Fibroblast of upper back skin (primary cell): ENCODE measurements around the gene DTNBP1.
"Not testable (repeated sequence)": the region's sequence is repeated elsewhere in the genome, so short reads cannot be mapped to it uniquely, and the experiment has no call there.

Experiments
- DNase-seq: peaks from one replicate; pipeline ENCODE4 v3.0.0-alpha.2; 2013

Gene DTNBP1

DNA sequence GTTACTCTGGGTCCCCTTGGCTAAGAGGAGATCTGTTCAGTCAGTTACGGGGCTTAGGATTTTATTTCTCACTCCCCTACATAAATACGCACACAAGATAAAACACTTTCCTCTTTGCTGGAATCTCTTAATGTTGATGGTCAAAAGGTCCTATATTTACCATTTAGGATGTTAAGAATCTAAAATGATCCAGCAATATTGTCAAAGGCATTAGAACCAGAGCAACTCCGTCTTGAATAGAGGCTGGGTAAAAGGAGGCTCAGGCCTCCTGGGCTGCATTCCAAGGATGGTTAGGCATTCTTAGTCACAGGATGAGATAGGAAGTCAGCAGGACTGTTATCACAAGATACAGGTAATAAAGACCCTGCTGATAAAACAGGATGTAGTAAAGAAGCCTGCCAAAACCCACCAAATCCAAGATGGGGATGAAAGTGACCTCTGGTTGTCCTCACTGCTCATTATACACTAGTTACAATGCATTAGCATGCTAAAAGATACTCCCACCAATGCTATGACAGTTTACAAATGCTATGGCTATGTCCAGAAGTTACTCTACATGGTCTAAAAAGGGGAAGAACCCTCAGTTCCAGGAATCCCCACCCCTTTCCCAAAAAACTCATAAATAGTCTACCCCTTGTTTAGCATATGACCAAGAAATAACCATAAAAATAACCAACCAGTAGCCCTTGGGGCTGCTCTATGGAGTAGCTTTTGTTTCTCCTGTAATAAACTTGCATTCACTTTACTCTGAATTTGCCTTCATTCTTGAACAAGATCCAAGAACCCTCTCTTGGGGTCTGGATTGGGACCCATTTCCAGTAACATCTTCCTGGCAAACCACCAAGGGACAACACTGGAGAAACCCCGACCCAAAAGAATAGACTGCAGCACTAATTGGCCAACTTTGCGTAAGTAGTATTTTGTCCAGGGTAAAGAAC, 107.5 kb downstream of the DTNBP1 start:
- DNase-seq = no peak

DNA sequence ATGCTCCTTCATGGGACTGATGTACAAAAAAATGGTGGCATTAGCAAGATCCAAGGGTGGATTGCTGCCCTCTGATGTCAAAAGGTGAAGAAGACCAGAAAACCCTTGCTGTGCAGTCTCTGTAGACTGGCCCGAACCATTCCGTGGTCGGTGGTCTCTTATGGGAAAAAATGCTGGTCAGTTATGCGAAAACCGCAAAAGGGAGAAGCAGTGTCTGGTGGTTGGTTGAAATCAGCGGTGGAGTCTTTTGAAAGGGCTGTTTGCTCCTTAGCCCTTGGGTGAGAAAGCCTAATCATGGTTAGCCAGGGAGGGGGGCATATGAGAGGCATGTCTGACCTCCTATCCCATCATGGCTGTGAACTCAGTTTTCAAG, 108.1 kb downstream of the DTNBP1 start:
- DNase-seq = no peak

DNA sequence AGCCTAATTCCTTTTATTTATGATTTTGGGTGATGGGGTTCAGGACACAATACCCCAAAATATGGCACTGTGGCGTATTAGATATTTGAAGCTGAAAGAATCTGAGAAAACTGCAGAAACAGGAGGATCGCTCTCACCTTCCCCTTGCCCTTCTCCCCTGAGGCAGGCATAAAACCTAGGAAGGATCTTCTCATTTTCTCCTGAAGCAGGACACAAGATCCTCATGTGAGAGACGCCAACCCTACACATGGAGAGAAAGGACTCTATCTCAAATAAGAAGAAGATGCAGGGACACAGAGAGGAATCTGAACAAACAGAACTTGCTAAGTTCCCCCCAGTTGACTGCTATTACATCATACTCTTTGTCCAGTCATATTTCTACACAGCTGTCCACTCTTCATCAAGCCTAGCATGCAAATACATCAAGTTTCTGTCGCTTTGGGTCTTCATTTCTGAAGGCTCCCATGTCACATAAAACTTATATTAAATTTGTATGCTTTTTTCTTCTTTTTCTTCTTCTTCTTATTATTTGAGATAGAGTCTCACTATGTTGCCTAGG, 109.0 kb downstream of the DTNBP1 start:
- no peak for DNase-seq

DNA sequence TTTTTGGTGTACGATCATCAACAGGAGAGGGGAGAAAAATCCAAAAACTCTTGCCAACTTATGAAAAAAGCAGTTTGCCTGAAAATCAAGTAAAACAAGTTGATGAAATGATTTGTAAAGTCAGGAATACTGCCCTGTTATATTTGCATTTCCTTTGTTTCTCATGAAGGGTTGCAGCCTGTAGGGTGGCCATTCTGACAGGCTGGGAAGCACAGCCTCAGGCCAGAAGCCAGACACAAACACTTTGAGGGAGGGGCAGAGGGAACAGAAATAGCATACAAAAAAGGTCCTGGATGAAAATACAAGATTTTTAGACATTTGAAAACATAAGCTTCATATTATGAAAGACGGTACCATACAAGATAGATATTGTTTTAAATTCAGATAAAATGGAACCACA, 109.8 kb downstream of the DTNBP1 start:
- DNase-seq = no peak

DNA sequence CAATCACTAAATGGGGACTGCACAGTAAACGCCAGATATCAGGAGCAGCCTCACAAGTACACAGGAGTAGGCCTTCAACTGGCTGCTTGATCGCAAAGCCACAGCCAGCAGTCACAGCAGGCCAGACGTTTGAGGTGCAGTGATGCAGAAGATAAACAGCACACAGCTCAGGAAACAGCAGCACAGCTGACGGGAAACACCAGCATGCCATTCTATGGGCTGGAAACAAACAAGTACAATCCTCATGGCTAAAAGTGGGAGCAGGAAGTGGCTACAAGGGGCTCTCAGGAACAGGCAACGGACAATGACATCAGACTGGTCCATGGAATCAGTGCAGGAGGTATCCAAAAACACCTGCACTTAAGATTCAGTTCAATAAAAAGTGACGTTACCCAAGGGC, 111.0 kb downstream of the DTNBP1 start:
- no peak for DNase-seq

DNA sequence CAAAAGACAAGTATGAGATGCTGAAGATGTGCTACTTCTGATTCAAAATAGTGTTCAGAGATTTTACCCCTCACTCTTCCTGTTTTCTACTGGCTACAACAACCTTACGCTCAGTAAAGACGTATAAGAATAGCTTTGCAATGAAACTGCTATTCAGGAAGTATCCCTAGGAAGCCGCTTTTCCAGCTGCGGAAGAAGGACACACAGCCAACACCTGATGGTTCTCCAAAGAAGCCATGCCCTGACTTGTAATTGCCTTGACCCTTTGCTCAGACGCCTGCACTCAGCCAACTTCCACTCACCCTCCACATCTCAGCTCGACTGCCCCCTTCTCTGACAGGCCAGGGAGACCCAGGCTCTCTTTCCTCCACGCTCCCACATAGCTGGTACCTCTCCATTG, 111.6 kb downstream of the DTNBP1 start:
- DNase-seq = no peak

DNA sequence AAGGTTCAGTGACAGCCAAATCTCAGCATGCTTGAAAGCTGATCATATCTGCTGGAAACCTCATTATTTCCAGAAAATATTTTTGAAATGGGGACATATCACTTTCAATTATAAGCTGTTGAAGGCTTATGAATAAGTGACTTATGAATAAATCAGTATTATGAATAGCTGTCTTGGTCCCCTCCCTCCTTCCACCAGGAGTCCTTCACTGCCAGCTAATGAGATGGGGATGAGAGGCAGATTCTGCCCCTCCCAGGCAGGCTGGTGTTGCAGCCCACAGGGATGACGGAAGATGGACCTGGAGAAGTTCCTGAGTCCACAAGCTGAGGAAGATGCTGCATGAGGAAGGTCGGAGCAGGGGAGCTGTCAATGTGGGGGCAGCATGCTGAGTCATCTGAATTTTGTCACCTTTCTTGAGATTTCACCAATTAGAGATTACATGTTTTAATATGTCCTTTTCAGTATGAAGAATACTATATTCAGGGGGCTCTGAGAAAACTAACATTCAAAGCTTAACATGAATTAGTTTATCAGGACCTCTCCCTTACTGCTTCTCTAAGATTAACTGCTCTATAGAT, 112.2 kb downstream of the DTNBP1 start:
- DNase-seq = no peak

DNA sequence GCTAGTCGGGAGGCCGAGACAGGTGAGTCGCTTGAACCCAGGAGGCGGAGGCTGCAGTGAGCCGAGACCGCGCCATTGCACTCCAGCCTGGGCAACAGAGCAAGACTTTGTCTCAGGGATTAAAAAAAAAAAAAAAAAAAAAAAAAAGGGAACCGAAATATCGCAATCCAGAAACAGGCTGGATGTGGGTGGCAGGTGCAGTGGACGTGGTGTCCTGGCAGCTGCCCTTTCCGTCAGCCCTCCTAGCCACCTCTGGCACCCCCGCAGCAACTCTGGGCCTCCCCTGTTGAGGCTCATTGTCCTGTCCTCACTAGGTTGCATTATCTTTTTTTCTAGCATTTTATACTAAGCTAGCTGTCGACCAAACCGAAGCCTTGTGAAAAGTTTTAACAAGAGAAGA, 113.5 kb downstream of the DTNBP1 start:
- no peak for DNase-seq

DNA sequence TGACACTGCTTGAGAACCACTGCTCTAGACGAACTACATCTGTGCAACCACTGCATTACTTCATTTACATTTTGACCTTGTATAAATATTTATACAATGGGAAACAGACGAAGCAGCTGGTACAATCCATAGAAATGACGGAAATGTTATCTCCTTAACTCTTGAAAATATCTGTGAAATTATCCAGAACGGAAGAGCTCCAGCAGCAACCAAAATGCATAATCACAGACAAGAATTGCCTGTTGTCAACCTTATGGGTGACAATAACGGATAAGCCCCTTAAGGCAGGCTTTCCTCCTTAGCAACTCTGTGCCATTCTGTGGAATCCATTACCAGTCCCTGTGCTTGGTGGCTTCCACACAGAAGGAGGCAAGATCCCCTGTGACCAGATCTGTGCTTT, 115.4 kb downstream of the DTNBP1 start:
- no peak for DNase-seq

DNA sequence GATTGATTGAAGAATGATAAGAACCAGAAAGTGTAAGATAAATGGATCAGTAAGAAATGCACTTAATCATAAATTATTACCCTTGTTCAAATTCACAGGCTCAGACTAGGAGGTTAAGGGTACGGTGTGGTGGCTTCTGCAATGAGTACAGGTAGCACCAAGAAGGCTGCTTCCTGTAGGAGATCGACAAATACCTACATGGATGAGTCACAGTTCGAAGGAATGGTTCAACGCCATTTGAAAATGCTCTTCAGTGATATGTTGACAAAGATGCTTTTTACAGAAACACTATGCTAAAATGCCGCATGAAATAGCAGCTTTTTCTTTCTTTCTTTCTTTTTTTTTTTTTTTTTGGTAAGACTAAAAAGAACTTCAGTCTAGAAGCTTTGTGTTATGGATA, 116.2 kb downstream of the DTNBP1 start:
- DNase-seq = no peak

DNA sequence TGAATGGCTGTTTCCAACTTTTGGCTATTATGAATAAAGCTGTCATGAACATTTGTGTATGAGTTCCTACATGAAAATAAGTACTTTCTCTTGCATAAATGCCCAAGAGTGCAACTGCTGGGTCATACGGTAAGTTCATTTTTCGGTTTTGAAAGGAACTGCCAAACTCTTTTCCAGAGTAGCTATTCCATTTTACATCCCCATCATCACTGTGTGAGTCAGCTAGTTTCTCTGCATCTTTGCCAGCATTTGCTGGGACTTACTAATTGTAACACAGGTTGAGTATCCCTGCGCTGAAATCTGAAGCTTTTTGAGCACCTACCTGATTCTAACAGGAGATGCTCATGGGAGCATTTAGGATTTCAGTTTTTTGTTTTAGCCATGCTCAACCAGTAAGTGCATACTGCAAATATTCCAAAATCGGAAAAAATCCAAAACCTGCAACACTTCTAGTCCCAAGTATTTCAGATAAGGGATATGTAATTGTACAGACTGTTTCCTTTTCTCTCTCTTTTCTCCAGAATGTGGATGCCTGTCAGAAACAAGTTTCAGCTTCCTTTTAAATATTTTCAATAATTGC, 118.4 kb downstream of the DTNBP1 start:
- peak; percentile 37 for DNase-seq

DNA sequence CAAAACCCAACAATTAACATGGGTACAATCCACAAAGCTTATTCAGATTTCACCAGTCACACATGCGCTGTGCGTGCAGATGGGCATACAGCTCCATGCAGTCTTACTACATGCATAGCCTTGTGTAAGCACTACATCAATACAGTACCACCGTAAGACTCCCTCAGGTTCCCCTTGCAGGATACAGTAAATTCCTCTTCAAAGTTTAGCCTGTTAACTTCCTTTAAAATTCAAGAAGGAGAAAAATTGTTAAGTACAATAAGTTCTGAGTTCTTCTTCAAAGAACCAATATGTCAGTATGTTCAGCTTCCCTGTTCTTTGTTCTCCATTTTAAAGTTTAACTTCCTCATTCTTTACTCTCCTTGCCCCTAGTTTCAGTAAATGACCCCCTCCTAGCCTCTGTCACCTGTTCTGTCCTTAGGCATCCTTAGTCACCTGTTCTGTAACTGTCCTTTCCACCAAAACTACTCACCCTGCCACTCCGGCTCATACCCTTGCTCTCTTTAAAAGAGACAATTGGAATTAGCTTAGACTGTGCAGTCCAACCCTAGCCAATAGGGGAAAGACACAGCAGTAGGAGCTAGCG, 119.4 kb downstream of the DTNBP1 start:
- DNase-seq = not testable (repeated sequence)

DNA sequence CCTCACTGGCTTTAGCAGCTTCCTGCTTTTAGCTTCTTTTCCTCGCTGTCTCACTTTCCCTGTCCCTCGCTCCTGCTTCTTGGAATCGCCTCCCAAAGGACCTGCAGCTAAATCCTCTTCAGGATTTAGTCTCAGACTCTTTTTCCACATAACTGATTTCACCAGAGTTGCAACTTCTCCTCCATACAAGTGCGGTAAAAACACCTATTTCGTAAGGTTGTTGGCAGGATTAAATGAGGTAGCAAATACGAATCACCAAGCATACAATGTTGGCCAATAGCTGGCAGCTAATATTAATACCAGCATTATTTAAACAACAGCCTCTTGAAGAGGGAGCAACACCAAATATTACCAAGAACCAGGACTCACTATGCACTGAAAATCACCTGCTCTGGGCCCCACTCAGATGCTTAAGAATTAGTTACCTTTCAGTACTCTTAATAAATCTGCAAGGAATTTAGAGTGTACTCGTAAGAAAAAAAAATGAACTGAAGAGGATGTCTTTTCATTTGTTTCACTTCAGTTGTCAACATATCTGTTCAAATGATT, 123.0 kb downstream of the DTNBP1 start:
- no peak for DNase-seq

DNA sequence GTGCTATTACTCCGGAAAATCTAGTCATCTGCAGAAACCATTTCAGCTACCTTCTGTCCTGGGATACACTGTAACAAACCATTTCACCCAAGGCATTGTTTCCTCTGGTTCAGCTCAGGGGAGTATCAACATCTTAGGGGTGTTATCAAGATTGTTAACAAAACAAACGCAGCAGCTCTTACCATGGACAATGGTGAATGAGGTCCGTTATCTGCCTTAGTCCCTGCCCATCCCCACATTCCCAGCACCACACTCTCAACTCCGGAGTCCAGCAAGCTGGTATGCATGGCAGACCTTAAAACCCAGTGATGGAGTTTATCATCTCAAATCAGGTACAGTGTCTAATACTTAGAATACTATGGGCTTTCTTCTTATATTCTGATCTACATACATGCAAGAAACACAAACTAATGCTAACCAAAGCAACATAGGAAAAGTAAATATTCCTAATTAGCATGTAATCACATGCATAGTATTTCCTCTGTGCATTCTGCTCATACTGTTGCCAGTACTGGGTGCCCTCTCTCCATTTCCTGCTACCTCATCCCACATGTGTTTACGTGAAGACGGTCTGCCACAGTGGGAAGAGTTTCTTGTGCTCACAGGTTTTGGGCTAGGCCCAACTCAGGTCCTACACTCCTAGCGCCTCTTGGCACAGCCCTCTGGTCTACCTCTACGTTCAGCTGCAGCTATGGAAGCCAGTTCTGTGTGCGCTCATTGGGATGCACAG, 123.9 kb downstream of the DTNBP1 start:
- DNase-seq = no peak

DNA sequence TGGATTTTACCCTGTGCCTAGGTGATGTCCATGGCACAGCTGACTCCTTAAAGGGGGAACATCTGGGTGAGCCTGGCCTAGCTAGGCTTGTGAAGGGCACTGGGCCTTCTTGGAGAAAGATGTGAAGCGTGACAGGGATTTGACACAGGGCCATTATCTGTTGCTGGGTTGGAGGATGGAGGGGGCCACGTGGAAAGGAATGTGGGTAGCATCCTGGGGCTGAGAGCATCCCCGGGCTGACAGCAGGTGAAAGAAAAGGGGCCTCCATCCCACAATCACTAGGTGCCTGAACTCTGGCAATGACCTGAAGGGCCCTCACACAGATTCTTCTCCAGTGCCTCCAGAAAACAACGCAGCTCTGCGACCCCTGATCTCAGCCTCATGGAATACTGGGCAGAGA, 124.7 kb downstream of the DTNBP1 start:
- DNase-seq = no peak

DNA sequence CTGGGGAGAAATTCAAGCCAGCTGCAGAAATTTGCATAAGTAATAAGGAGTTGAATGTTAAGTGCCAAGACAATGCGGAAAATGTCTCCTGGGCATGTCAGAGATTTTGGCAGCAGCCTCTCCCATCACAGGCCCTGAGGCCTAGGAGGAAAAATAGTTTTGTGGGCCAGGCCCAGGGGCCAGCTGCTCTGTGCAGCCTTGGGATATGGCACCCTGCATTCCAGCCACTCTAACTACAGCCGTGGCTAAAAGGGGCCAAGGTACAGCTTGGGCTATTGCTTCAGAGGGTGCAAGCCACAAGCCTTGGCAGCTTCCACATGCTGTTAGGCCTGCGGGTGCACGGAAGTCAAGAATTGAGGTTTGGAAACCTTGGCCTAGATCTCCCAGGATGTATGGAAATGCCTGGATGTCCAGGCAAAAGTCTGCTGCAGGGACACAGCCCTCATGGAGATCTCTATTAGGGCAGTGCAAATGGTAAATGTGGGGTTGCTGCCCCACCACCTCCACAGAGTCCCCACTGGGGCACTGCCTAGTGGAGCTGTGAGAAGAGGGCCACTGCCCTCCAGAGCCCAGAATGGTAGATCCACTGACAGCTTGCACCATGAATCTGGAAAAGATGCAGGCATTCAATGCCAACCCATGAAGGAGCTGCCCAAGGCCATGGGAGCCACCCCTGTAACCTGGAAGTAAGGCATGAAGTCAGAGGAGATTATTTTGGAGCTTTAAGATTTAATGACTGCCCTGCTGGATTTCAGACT, 126.5 kb downstream of the DTNBP1 start:
- DNase-seq = no peak

DNA sequence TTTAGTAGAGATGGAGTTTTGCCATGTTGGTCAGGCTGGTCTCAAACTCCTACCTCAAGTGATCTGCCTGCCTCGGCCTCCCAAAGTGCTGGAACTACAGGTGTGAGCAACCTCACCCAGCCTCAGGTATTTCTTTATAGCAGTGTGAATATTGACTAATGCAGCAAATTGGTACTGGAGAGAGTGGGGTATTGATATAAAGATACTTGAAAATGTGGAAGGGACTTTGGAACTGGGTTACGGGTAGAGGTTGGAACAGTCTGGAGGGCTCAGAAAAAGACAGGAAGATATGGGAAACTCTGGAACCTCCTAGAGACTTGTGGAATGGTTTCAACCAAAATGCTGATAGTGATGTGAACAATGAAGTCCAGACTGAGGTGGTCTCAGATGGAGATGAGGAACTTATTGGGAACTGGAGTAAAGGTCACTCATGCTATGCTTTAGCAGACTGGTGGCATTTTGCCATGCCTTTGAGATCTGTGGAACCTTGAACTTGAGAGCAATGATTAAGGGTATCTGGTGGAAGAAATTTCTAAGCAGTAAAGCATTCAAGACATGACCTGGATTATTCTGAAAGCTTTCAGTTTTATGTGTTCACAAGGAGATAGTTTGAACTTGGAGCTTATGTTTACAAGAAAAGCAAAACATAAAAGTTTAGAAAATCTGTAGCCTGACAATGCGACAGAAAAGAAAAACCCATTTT, 127.2 kb downstream of the DTNBP1 start:
- no peak for DNase-seq

DNA sequence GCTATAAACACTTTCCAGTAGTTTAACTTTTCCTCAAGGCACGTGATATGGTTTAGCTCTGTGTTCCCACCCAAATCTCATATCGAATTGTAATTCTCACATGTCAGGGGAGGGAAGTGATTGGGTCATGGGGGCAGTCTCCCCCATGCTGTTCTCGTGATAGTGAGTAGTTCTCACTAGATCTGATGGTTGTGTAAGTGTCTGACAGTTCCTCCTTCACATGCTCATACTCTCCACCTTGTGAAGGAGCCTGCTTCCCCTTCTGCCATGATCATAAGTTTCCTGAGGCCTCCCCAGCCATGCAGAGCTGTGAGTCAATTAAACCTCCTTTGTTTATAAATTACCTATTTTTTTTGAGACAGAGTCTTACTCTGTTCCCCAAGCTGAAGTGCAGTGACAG, 127.9 kb downstream of the DTNBP1 start:
- DNase-seq = no peak

DNA sequence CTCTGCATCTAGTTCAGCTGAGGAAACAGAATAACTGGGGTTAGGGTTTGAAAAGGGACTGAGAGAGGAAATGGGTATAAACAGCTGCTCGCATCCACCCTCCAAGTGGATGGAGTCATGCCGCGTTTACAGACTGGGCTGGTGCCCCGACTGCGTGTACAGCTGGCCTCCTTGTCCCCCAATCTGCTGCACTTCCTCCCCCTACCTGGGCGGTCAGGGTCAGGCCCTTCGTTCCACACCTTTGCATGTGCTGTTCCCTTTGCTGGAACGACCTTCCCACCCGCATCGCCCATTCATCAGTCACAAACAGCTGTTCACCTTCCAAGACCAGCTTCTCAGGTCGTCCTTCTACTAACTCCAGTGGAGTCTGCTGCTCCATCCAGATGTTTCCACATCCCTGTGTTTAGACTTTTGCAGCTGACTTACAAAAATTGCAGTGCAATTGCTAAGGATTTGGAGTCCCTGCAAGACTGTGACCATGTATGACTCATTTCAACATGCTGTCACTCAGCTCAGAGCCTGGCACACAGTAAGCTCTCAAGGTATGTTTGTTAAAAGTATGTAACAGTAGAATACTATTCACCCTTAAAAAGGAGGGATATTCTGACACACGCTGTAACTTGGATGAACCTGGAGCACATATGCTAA, 129.3 kb downstream of the DTNBP1 start:
- no peak for DNase-seq

DNA sequence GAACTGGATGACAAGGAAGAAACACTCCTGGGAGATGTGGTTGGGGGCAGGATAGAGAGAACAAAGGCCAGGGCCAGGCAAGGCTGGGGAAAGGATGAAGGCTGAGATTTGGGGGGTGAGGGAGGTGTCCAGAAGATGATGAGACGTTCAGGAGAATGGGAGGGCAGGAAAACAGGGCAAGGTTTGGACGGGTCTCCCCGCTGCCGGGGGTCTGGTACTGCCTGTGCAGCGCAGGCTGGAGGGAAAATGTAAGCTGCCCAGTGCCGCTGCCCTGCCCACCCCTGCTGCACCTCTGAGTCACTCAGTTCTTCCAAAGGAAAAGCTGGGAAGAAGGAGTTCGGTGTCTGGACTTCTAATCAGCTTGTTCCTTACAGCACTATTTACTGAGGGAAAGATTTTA, 130.9 kb downstream of the DTNBP1 start:
- DNase-seq = no peak

DNA sequence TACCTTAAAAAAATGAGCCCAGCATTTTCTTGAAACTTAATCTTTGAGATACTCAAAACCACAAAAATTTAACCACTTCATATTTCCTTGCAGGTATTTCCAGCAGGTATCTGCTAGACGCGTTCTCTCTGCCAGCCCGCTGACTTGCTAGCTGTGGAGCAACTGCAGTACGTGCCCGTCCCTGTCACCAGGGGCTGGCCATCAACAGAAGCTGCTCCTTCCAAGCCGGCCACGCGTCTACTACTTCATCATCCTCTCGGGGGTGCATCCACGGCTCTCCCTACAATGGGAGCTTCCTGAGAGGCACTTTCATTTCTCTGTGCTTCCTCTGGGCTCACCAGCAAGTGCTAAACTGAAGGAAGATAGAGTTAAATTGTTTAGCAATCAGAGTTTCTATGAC, 132.4 kb downstream of the DTNBP1 start:
- DNase-seq = no peak
